Glutamatergic neuron (in vitro differentiated cells): ENCODE measurements around the gene MAPT. TPM values are rescaled to one million over a fixed set of nuclear protein-coding genes. Genes with fewer than 3 reads are reported as not detected.
A peak's percentile ranks its signal among the peaks of the same experiment; 100 is the strongest.

Source experiments
- DNase-seq: peaks from one replicate; pipeline ENCODE4 v3.0.0; 2022
- H3K27ac Mint-ChIP-seq: one replicate; pipeline ENCODE4 v1.8.0; 2020; ENCODE audit warnings: mild to moderate bottlenecking, mixed read lengths, inconsistent platforms; ENCODE audit not compliant: unreplicated experiment
- H3K27me3 Mint-ChIP-seq: one replicate; pipeline ENCODE4 v1.8.0; 2020; ENCODE audit warnings: mild to moderate bottlenecking, moderate library complexity, mixed read lengths, inconsistent platforms; ENCODE audit not compliant: unreplicated experiment
- H3K36me3 Mint-ChIP-seq: one replicate; pipeline ENCODE4 v1.8.0; 2020; ENCODE audit warnings: mild to moderate bottlenecking, mixed read lengths, inconsistent platforms; ENCODE audit not compliant: unreplicated experiment
- H3K4me1 Mint-ChIP-seq: one replicate; pipeline ENCODE4 v1.8.0; 2020; ENCODE audit warnings: mild to moderate bottlenecking, low read depth, mixed read lengths, inconsistent platforms; ENCODE audit not compliant: unreplicated experiment
- H3K4me3 Mint-ChIP-seq: one replicate; pipeline ENCODE4 v1.8.0; 2020; ENCODE audit warnings: mild to moderate bottlenecking, mixed read lengths, inconsistent platforms; ENCODE audit not compliant: unreplicated experiment
- H3K9me3 Mint-ChIP-seq: one replicate; pipeline ENCODE4 v1.8.0; 2020; ENCODE audit warnings: mild to moderate bottlenecking, moderate library complexity, mixed read lengths, inconsistent platforms; ENCODE audit not compliant: unreplicated experiment
- CTCF ChIP-seq: fragments of 200-600 bp; sonication (generic); IDR thresholded peaks from one replicate; pipeline ENCODE4 v1.5.0; 2021; ENCODE audit not compliant: partially characterized antibody, unreplicated experiment
- total RNA-seq: library from RNA; stranded (reverse); fragmentation: NEBNext Ultra II Directional; extraction: Animal tissue kit (Norgen Biotek cat#: 25700); gene quantifications from one replicate; pipeline ENCODE4 v1.2.1, GENCODE V29; 2021; ENCODE audit not compliant: unreplicated experiment

Gene MAPT
- total RNA-seq, 1 donor from 2014 or later, result 123 TPM

- DNase-seq, result no peak
- H3K4me1 Mint-ChIP-seq, result peaks cover 8% of the 10 kb centered on the region
- H3K9me3 Mint-ChIP-seq, result peaks cover 8% of the 10 kb centered on the region
- no peak for TF ChIP-seq CTCF
- no peak overlapping the region for H3K4me3 Mint-ChIP-seq
- H3K27ac Mint-ChIP-seq, result peak overlapping the region; percentile 52
- peaks cover 9% of the 10 kb centered on the region for H3K27me3 Mint-ChIP-seq
- H3K36me3 Mint-ChIP-seq, result peaks cover 7% of the 10 kb centered on the region
Observed at GRCh38 chr17:45983614-45984310, 89.4 kb downstream of the MAPT start.

GRCh38 chr17:45984368-45984767 lies 90.0 kb downstream of the MAPT start:
- TF ChIP-seq CTCF, result no peak
- Mint-ChIP-seq H3K9me3 (peaks cover 8% of the 10 kb centered on the region), H3K4me3 (no peak overlapping the region), H3K27ac (no peak overlapping the region), H3K27me3 (peaks cover 11% of the 10 kb centered on the region), H3K4me1 (peaks cover 8% of the 10 kb centered on the region), H3K36me3 (peaks cover 11% of the 10 kb centered on the region)
- no peak for DNase-seq

- Mint-ChIP-seq H3K27me3 (peaks cover 11% of the 10 kb centered on the region), H3K36me3 (peaks cover 16% of the 10 kb centered on the region), H3K4me3 (no peak overlapping the region), H3K9me3 (peaks cover 8% of the 10 kb centered on the region), H3K27ac (no peak overlapping the region), H3K4me1 (peaks cover 8% of the 10 kb centered on the region)
- TF ChIP-seq CTCF, result no peak
- no peak for DNase-seq
Observed at GRCh38 chr17:45985447-45985846, 91.1 kb downstream of the MAPT start.

- H3K9me3 Mint-ChIP-seq, result peaks cover 8% of the 10 kb centered on the region
- peaks cover 16% of the 10 kb centered on the region for H3K36me3 Mint-ChIP-seq
- H3K27me3 Mint-ChIP-seq, result peaks cover 11% of the 10 kb centered on the region
- H3K4me1 Mint-ChIP-seq, result peaks cover 8% of the 10 kb centered on the region
- H3K4me3 Mint-ChIP-seq, result no peak overlapping the region
- no peak for DNase-seq
- H3K27ac Mint-ChIP-seq, result peak overlapping the region; percentile 49
- no peak for TF ChIP-seq CTCF
Observed at GRCh38 chr17:45986056-45986455, 91.7 kb downstream of the MAPT start.

- Mint-ChIP-seq H3K36me3 (peaks cover 16% of the 10 kb centered on the region), H3K27ac (peak overlapping the region; percentile 64), H3K9me3 (peaks cover 7% of the 10 kb centered on the region), H3K27me3 (peaks cover 8% of the 10 kb centered on the region), H3K4me3 (no peak overlapping the region), H3K4me1 (peaks cover 8% of the 10 kb centered on the region)
- no peak for TF ChIP-seq CTCF
- no peak for DNase-seq
Observed at GRCh38 chr17:45987706-45988105, 93.4 kb downstream of the MAPT start.
